HepG2 (cell line): ENCODE measurements around the gene NEURL2. TPM values are rescaled to one million over a fixed set of nuclear protein-coding genes. Genes with fewer than 3 reads are reported as not detected.

Experiments used
- ATAC-seq: fragments of 200-7000 bp; cut with Tn5 transposase; 3 replicates; pipeline ENCODE4 v1.9.1; 2020; ENCODE audit warnings: mild to moderate bottlenecking, moderate library complexity
- BruUV-seq: library from RNA; stranded (reverse); fragments of 400-500 nt; replicated peaks from 2 replicates; lab custom pipeline; 2021; lab: Mats Ljungman, UMichigan
- CTCF ChIA-PET: fragments of 300-600 bp; formaldehyde crosslinking; extraction: SDS; loops from one replicate; lab custom pipeline; 2021; ENCODE audit warnings: low total read pairs, inconsistent platforms, low intra/inter-chr PET ratio; lab: Yijun Ruan, JAX
- POLR2A ChIA-PET: fragments of 350-600 bp; sonication (Branson Sonifier 250); formaldehyde crosslinking; loops from one replicate; lab custom pipeline; 2020; ENCODE audit warnings: antibody characterized with exemption, inconsistent platforms; lab: Yijun Ruan, JAX
- DNase-seq: peaks from one replicate; pipeline ENCODE4 v3.0.0-alpha.2; 2015; ENCODE audit warnings: low spot score
- FAIRE-seq: peaks from 3 replicates; lab custom pipeline; 2011; peaks lifted over from hg19 to GRCh38; lab: Jason Lieb, UNC
- H2AFZ ChIP-seq: one replicate; pipeline ENCODE4 v1.6.1; 2011; ENCODE audit warnings: low read length, inconsistent platforms
- H3K27ac ChIP-seq: fragments of 300-600 bp; 3 replicates; pipeline ENCODE4 v1.8.0; 2011; ENCODE audit warnings: mixed run types, mild to moderate bottlenecking, mixed read lengths, low read length, inconsistent platforms; ENCODE audit not compliant: insufficient read depth; ENCODE audit errors: extremely low read length
- H3K27me3 ChIP-seq, 2 experiments: fragments of 200-600 bp in 1 of 2; 2 replicates in 1 of 2; 3 replicates in 1 of 2; pipeline versions ENCODE4 v1.6.0 to v1.8.0; 2011; ENCODE audit warnings: low read length in 2 of 2, mild to moderate bottlenecking in 2 of 2, moderate library complexity in 2 of 2, inconsistent platforms in 1 of 2; ENCODE audit not compliant: insufficient read depth in 2 of 2, control insufficient read depth in 1 of 2
- H3K36me3 ChIP-seq, 2 experiments: fragments of 200-600 bp in 1 of 2; replicated peaks in 1 of 2; 2 replicates in 1 of 2; 3 replicates in 1 of 2; pipeline versions ENCODE4 v1.5.1 to v1.8.0; 2011; ENCODE audit warnings: low read length in 2 of 2, inconsistent platforms in 1 of 2; ENCODE audit not compliant: insufficient read depth in 2 of 2, control insufficient read depth in 1 of 2
- H3K4me1 ChIP-seq: 2 replicates; pipeline ENCODE4 v1.5.1; 2012; ENCODE audit warnings: low read length, inconsistent platforms; ENCODE audit not compliant: insufficient read depth
- H3K4me2 ChIP-seq: 2 replicates; pipeline ENCODE4 v1.6.0; 2011; ENCODE audit warnings: low read depth, low read length, inconsistent platforms
- H3K4me3 ChIP-seq, 3 experiments: fragments of 200-600 bp in 1 of 3; sonication (generic), shearing (Covaris generic) in 1 of 3; replicated peaks in 1 of 3; 2 replicates each; pipeline ENCODE4 v1.5.1; 2011 to 2016; ENCODE audit warnings: low read length in 3 of 3, inconsistent platforms in 2 of 3, low read depth in 2 of 3, mild to moderate bottlenecking in 2 of 3, control low read depth in 1 of 3, mixed read lengths in 1 of 3; ENCODE audit not compliant: insufficient read depth in 1 of 3
- H3K79me2 ChIP-seq: one replicate; pipeline ENCODE4 v1.6.1; 2011; ENCODE audit warnings: low read length, inconsistent platforms; ENCODE audit not compliant: insufficient read depth
- H3K9ac ChIP-seq: 2 replicates; pipeline ENCODE4 v1.6.0; 2011; ENCODE audit warnings: mild to moderate bottlenecking, low read depth, low read length, inconsistent platforms; ENCODE audit not compliant: insufficient read depth
- H3K9me3 ChIP-seq: 2 replicates; pipeline ENCODE4 v1.5.1; 2012; ENCODE audit warnings: mild to moderate bottlenecking, low read length
- H4K20me1 ChIP-seq: 2 replicates; pipeline ENCODE4 v1.6.0; 2011; ENCODE audit warnings: inconsistent platforms, mild to moderate bottlenecking, low read length, moderate library complexity; ENCODE audit not compliant: insufficient read depth
- CC2D1A ChIP-seq: sonication (generic); formaldehyde crosslinking; IDR thresholded peaks from 2 replicates; pipeline ENCODE4 v1.8.1; 2023; ENCODE audit warnings: mild to moderate bottlenecking, missing genetic modification reagents
- E2F5 ChIP-seq: sonication (generic); formaldehyde crosslinking; conservative IDR thresholded peaks from 2 replicates; pipeline ENCODE4 v1.4.0; 2020; ENCODE audit warnings: missing genetic modification reagents
- JUNB ChIP-seq: sonication (generic); formaldehyde crosslinking; IDR thresholded peaks from 2 replicates; pipeline ENCODE4 v1.8.0; 2022; ENCODE audit warnings: missing genetic modification reagents, mild to moderate bottlenecking, borderline replicate concordance
- KAT2B ChIP-seq: fragments of 150-350 bp; IDR thresholded peaks from 2 replicates; pipeline ENCODE4 v1.6.1; 2014; ENCODE audit warnings: low read depth, low read length, borderline replicate concordance
- KLF15 ChIP-seq: sonication (generic); formaldehyde crosslinking; IDR thresholded peaks from 2 replicates; pipeline ENCODE4 v1.8.1; 2023; ENCODE audit warnings: borderline replicate concordance, mild to moderate bottlenecking, inconsistent platforms, missing genetic modification reagents, mixed read lengths
- KMT2B ChIP-seq: IDR thresholded peaks from 2 replicates; pipeline ENCODE4 v1.6.1; 2016; ENCODE audit warnings: missing genetic modification reagents, missing compliant biosample characterization
- NFRKB ChIP-seq: fragments of 450-650 bp; IDR thresholded peaks from 2 replicates; pipeline ENCODE4 v1.6.1; 2017
- RNF2 ChIP-seq: fragments of 450-650 bp; conservative IDR thresholded peaks from 2 replicates; pipeline ENCODE4 v1.6.1; 2016; ENCODE audit warnings: low read depth
- SNAPC4 ChIP-seq: sonication (generic); formaldehyde crosslinking; IDR thresholded peaks from 2 replicates; pipeline ENCODE4 v1.4.0; 2020; ENCODE audit warnings: mild to moderate bottlenecking, missing genetic modification reagents
- TFDP1 ChIP-seq: IDR thresholded peaks from 2 replicates; pipeline ENCODE4 v1.6.1; 2016; ENCODE audit warnings: missing compliant biosample characterization, missing genetic modification reagents, borderline replicate concordance
- THAP8 ChIP-seq: sonication (generic); formaldehyde crosslinking; IDR thresholded peaks from 2 replicates; pipeline ENCODE4 v1.5.1; 2020; ENCODE audit warnings: missing genetic modification reagents, mild to moderate bottlenecking, borderline replicate concordance
- ZFP62 ChIP-seq: sonication (generic); formaldehyde crosslinking; IDR thresholded peaks from 2 replicates; pipeline ENCODE4 v1.4.0; 2020; ENCODE audit warnings: missing genetic modification reagents
- ZNF766 ChIP-seq: sonication (generic); formaldehyde crosslinking; IDR thresholded peaks from 2 replicates; pipeline ENCODE4 v1.5.0; 2020; ENCODE audit warnings: missing genetic modification reagents, borderline replicate concordance
- ZNF770 ChIP-seq: sonication (generic); formaldehyde crosslinking; IDR thresholded peaks from 2 replicates; pipeline ENCODE4 v1.5.0; 2020; ENCODE audit warnings: mild to moderate bottlenecking, missing genetic modification reagents
- WGBS: methylation state at CpG from one replicate; pipeline ENCODE4 v1.1.6; 2017; ENCODE audit warnings: low lambda C conversion rate; 5-methylcytosine and 5-hydroxymethylcytosine counted together
- in situ Hi-C: cut with HindIII; loops from 2 replicates; pipeline ENCODE4 v1.10.0; 2017; ENCODE audit warnings: low pct_unique_long_range_greater_than_20kb; ENCODE audit not compliant: extremely low pct_ligation_motif_present
- intact Hi-C: fragments of 100-400 bp; cut with micrococcal nuclease; formaldehyde crosslinking; loops from one replicate; pipeline ENCODE4 v1.10.0; 2022; ENCODE audit not compliant: unreplicated experiment
- polyA plus RNA-seq, 8 experiments: library from polyadenylated mRNA; depleted of rRNA in 3 of 8; stranded (reverse) in 7 of 8; unstranded in 1 of 8; fragments of >200 nt; fragmentation: Illumina TruSeq in 4 of 8; extraction: Trizol in 4 of 8; gene quantifications; 2 replicates each; pipeline versions ENCODE4 v1.2.1 to v1.2.3, GENCODE V29; 2011 to 2016; ENCODE audit warnings: low read depth in 4 of 8, missing spikeins in 1 of 8, mixed read lengths in 1 of 8; ENCODE audit not compliant: insufficient read depth in 1 of 8
- total RNA-seq, 5 experiments: library from RNA; depleted of rRNA; stranded (reverse); fragments of >200 nt; fragmentation: Illumina TruSeq; extraction: Trizol; gene quantifications; 2 replicates each; pipeline ENCODE4 v1.2.3, GENCODE V29; 2016; ENCODE audit warnings: low read depth in 1 of 5

NEURL2 gene
- total and polyA plus RNA-seq, 2 of the 13 experiments (the other 11 are each of a cell fraction or from before 2014, with no cell fraction given), result 7.2 to 9.7 TPM

GRCh38 chr20:45925821-45926506 is 35.0 kb upstream of the NEURL2 start:
- CTCF ChIA-PET, result no interaction called here
- no TSS peak for BruUV-seq
- no peaks in the 10 kb centered on the region for H4K20me1 ChIP-seq
- ATAC-seq (peak; percentile 19), FAIRE-seq (no peak), DNase-seq (peak; percentile 58)
- no peaks in the 10 kb centered on the region for H3K9me3 ChIP-seq
- in situ Hi-C loops, result no loop called here
- no peak overlapping the region for H2AFZ ChIP-seq
- H3K4me2 ChIP-seq, result peak overlapping the region; percentile 68
- H3K4me3 ChIP-seq, result peak overlapping the region in 1 of 3 experiments; percentile 51; a peak in 2 of 6 replicates
- H3K27me3 ChIP-seq, result no peaks in the 10 kb centered on the region; a peak in 1 of 5 replicates
- H3K79me2 ChIP-seq, result no peaks in the 10 kb centered on the region
- H3K36me3 ChIP-seq, result no peaks in the 10 kb centered on the region
- peaks cover 79% of the 10 kb centered on the region for H3K4me1 ChIP-seq
- intact Hi-C loops, result loop anchor here (2.0 kb wide), 2 partner anchors 17 to 35 kb away; partner anchors contain the start of genes CTSA and NEURL2
- peak overlapping the region; percentile 41 for H3K27ac ChIP-seq
- WGBS, result 3% methylated on average over 9 of the region's 9 CpGs
- POLR2A ChIA-PET, result interaction anchor here (0.6 to 6.0 kb wide), 15 partner anchors 8 to 749 kb away, joined by 3 to 100 read pairs (median 11); partner anchors contain the start of genes ACOT8, CTSA, NEURL2 and PCIF1
- peak overlapping the region; percentile 20 for H3K9ac ChIP-seq
- TF ChIP-seq SNAPC4 (no peak), NFRKB (no peak), RNF2 (no peak), KMT2B (CRISPR knock-in tag) (no peak), ZNF770 (CRISPR knock-in tag) (no peak; the same call in none of the 2 replicates), THAP8 (CRISPR knock-in tag) (no peak), ZFP62 (no peak), JUNB (CRISPR knock-in tag) (no peak), TFDP1 (no peak), KAT2B (no peak), E2F5 (CRISPR knock-in tag) (no peak), KLF15 (no peak), CC2D1A (no peak), ZNF766 (no peak)
